ENCODE data around the gene SLC6A9. TPM values are rescaled to one million over a fixed set of nuclear protein-coding genes. Genes with fewer than 3 reads are reported as not detected.
A peak's percentile ranks its signal among the peaks of the same experiment; 100 is the strongest.

SLC6A9 gene
- total and polyA plus RNA-seq, 2 donors (not counting 1 experiment from before 2014, with no cell fraction given) = 0.28 to 5.5 TPM

DNA sequence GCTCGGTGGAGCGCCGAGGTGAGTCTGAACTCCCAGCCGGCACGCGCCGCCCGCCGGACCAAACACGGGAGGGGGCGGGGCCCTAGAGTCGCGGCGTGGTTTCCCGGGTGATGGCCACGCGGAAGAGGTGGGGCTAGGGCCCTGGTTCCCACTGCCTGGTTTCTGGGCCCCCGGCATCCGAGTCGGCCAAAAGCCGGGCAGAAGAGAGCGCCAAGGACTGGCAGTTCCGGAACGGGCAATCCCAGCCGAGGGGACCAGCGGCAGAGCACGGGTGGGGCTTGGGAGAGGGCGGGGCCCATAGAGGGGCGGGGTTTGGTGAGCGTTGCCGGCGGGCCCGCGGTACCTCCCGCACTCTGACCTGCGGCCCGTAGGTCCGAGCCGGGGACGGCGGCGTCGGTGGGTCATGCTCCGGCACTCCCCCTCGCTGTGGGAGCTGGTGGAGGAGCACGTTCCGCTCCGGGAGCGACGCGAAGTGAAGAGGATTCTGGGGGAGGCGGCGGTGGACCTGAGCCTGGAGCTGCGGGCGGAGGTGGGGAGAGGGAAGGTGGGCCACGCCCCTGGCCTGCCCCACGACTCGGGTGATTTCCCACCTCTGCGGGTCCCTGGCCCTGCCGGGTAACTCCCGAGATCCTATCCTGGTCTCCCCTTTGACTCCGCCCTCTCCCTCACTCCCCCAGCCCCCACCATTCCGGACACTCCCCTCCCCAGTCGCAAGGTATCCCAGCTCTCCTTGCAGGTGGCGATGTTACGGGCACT, 39.6 kb downstream of the SLC6A9 start, which contains the start of gene CCDC24:
TSS of gene CCDC24 (plus strand) at position 124 of the 756 bp plus-strand sequence. CDS start at position 404, 280 bp downstream.
- Mint-ChIP-seq H3K27me3 (no peaks in the 10 kb centered on the region), H3K4me1 (peaks cover 38% of the 10 kb centered on the region), H3K9me3 (ENCODE audit: insufficient read depth) (no peaks in the 10 kb centered on the region), H3K27ac (peak within 1 kb of the TSS; percentile 91), H3K4me3 (peak within 1 kb of the TSS; percentile 96)
- Histone ChIP-seq H3K9ac (ENCODE audit: low read length) (peak within 1 kb of the TSS; percentile 87), H3K27ac (ENCODE audit: low read length in 2 of 2) (peak within 1 kb of the TSS in 1 of 2 donors; percentile 75), H3K27me3 (replicated peaks in 1 of 4; ENCODE audit: control extremely low read depth in 1 of 4, control insufficient read depth in 3 of 4, insufficient read depth in 4 of 4, low read length in 3 of 4) (no peaks in the 10 kb centered on the region), H4K20me1 (ENCODE audit: control insufficient read depth, insufficient read depth, low read length, poor library complexity, severe bottlenecking) (no peaks in the 10 kb centered on the region), H3K36me3 (replicated peaks in 1 of 2; ENCODE audit: control extremely low read depth in 1 of 2, control insufficient read depth in 1 of 2, extremely low read depth in 1 of 2, insufficient read depth in 2 of 2, low read length in 1 of 2) (no peaks in the 10 kb centered on the region), H3K9me3 (ENCODE audit: control extremely low read depth in 1 of 3, control insufficient read depth in 2 of 3, insufficient read depth in 1 of 3, low read length in 2 of 3) (no peaks in the 10 kb centered on the region), H3K4me1 (ENCODE audit: control insufficient read depth in 2 of 2, insufficient read depth in 2 of 2, low read length in 2 of 2) (peaks cover 22 to 44% of the 10 kb centered on the region in 2 donors), H2AFZ (ENCODE audit: insufficient read depth, low read depth, low read length, poor library complexity, severe bottlenecking) (peak within 1 kb of the TSS; percentile 99), H3K4me3 (ENCODE audit: control extremely low read depth in 1 of 5, extremely low read depth in 1 of 5, insufficient read depth in 1 of 5, low read depth in 2 of 5, low read length in 4 of 5) (peak within 1 kb of the TSS; percentile 11 to 81 (median 72)), H3K4me2 (replicated peaks; ENCODE audit: low read depth, low read length, poor library complexity, severe bottlenecking) (peak within 1 kb of the TSS; percentile 94), H3K79me2 (ENCODE audit: control insufficient read depth, insufficient read depth, low read length) (no peaks in the 10 kb centered on the region)
- ChIA-PET POLR2A (interaction anchor here (0.7 to 1.4 kb wide), 3 partner anchors 17 to 342 kb away, joined by 3 to 5 read pairs (median 3); partner anchors contain the start of gene ATP6V0B), CTCF (interaction anchor here (1.0 to 5.1 kb wide), 5 partner anchors 14 to 45 kb away, joined by 3 to 32 read pairs (median 4); no protein-coding TSS in a partner anchor)
- DNase-seq = peak; percentile 84
- 2% methylated on average over 65 of the region's 66 CpGs for WGBS (ENCODE audit: insufficient coverage)
- no peak for TF ChIP-seq CTCF (IDR thresholded peaks at IDR 0.05)
- no peak for TF ChIP-seq EZH2 (IDR thresholded peaks at IDR 0.05; ENCODE audit: borderline replicate concordance, insufficient read depth, low read depth, low read length, poor library complexity, severe bottlenecking)
- intact Hi-C loops (cut with micrococcal nuclease) = loop anchor here (1.0 to 5.0 kb wide), 4 partner anchors 17 to 284 kb away; partner anchors contain the start of genes ATP6V0B, IPO13 and ST3GAL3
- peak; percentile 89 for ATAC-seq (ENCODE audit: low read depth)

DNA sequence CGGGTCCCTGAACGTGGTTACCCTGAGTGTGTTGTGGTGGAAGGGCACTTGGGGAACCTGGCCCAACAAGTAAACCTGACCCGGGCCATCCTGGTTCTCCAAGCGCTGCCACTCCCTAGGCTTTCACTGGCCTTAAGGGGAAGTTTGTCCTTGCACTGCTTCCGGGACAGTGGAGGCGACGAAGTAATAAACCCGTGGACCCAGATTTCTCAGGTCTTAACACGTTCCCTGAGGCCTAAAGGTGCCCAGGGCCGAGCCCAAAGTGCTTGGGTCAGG, 40.1 kb downstream of the SLC6A9 start:
- ATAC-seq (ENCODE audit: low read depth) (no peak), DNase-seq (no peak)
- Histone ChIP-seq H3K9me3 (ENCODE audit: control extremely low read depth in 1 of 3, control insufficient read depth in 2 of 3, insufficient read depth in 1 of 3, low read length in 2 of 3) (no peaks in the 10 kb centered on the region), H3K79me2 (ENCODE audit: control insufficient read depth, insufficient read depth, low read length) (no peaks in the 10 kb centered on the region), H3K27me3 (replicated peaks in 1 of 4; ENCODE audit: control extremely low read depth in 1 of 4, control insufficient read depth in 3 of 4, insufficient read depth in 4 of 4, low read length in 3 of 4) (no peaks in the 10 kb centered on the region), H3K4me2 (replicated peaks; ENCODE audit: low read depth, low read length, poor library complexity, severe bottlenecking) (peak overlapping the region; percentile 94), H4K20me1 (ENCODE audit: control insufficient read depth, insufficient read depth, low read length, poor library complexity, severe bottlenecking) (no peaks in the 10 kb centered on the region), H3K9ac (ENCODE audit: low read length) (peak overlapping the region; percentile 87), H3K27ac (ENCODE audit: low read length in 2 of 2) (peak overlapping the region in 1 of 2 donors; percentile 75), H3K4me1 (ENCODE audit: control insufficient read depth in 2 of 2, insufficient read depth in 2 of 2, low read length in 2 of 2) (peaks cover 22 to 44% of the 10 kb centered on the region in 2 donors), H3K4me3 (ENCODE audit: control extremely low read depth in 1 of 5, extremely low read depth in 1 of 5, insufficient read depth in 1 of 5, low read depth in 2 of 5, low read length in 4 of 5) (peak overlapping the region; percentile 11 to 81 (median 72)), H3K36me3 (replicated peaks in 1 of 2; ENCODE audit: control extremely low read depth in 1 of 2, control insufficient read depth in 1 of 2, extremely low read depth in 1 of 2, insufficient read depth in 2 of 2, low read length in 1 of 2) (no peaks in the 10 kb centered on the region), H2AFZ (ENCODE audit: insufficient read depth, low read depth, low read length, poor library complexity, severe bottlenecking) (peak overlapping the region; percentile 99)
- TF ChIP-seq EZH2 (IDR thresholded peaks at IDR 0.05; ENCODE audit: borderline replicate concordance, insufficient read depth, low read depth, low read length, poor library complexity, severe bottlenecking) (no peak), CTCF (IDR thresholded peaks at IDR 0.05) (no peak)
- H3K9me3 Mint-ChIP-seq (ENCODE audit: insufficient read depth) = no peaks in the 10 kb centered on the region
- H3K4me1 Mint-ChIP-seq = peaks cover 38% of the 10 kb centered on the region
- no peaks in the 10 kb centered on the region for H3K27me3 Mint-ChIP-seq
- peak overlapping the region; percentile 91 for H3K27ac Mint-ChIP-seq
- under 1% methylated on average over 10 of the region's 10 CpGs for WGBS (ENCODE audit: insufficient coverage)
- CTCF ChIA-PET = interaction anchor here (1.3 to 1.6 kb wide), 2 partner anchors 26 to 42 kb away, joined by 3 to 4 read pairs; no protein-coding TSS in a partner anchor
- H3K4me3 Mint-ChIP-seq = peak overlapping the region; percentile 96
- intact Hi-C loops (cut with micrococcal nuclease) = loop anchor here (1.0 to 5.0 kb wide), 4 partner anchors 17 to 284 kb away; partner anchors contain the start of genes ATP6V0B, IPO13 and ST3GAL3
- POLR2A ChIA-PET = interaction anchor here (0.6 to 1.1 kb wide), 2 partner anchors 16 to 46 kb away, joined by 3 read pairs; no protein-coding TSS in a partner anchor

All from B cell (primary cell).